Hematopoietic multipotent progenitor cell treated with erythropoietin and hydrocortisone succinate and interleukin-3 and kit ligand, for 17 days (in vitro differentiated cells): Measurements from ENCODE around the gene PHF11.
A peak's percentile ranks its signal among the peaks of the same experiment; 100 is the strongest.

Experiments used
- DNase-seq: peaks from one replicate; pipeline ENCODE4 v3.0.0-alpha.2; 2015; ENCODE audit warnings: low spot score

The PHF11 gene

GRCh38 chr13:49498206-49498605 is 2.5 kb downstream of the PHF11 start:
- no peak for DNase-seq

GRCh38 chr13:49499889-49500660 is 4.3 kb downstream of the PHF11 start:
- DNase-seq, result no peak

- no peak for DNase-seq
These were observed 7.2 kb downstream of the PHF11 start for GRCh38 chr13:49502954-49503353.

GRCh38 chr13:49503951-49504350 is 8.2 kb downstream of the PHF11 start:
- DNase-seq, result no peak

- DNase-seq, result no peak
These were observed 16.8 kb downstream of the PHF11 start for GRCh38 chr13:49512578-49512977.

- no peak for DNase-seq
These were observed 20.7 kb downstream of the PHF11 start for GRCh38 chr13:49516467-49516866.

GRCh38 chr13:49517461-49517860 is 21.7 kb downstream of the PHF11 start:
- peak; percentile 21 for DNase-seq

- DNase-seq, result no peak
These were observed 25.5 kb downstream of the PHF11 start for GRCh38 chr13:49521224-49521623.

- no peak for DNase-seq
These were observed 29.2 kb downstream of the PHF11 start for GRCh38 chr13:49524740-49525501.

GRCh38 chr13:49527123-49527522 is 31.4 kb downstream of the PHF11 start:
- DNase-seq, result no peak

GRCh38 chr13:49528161-49528560 is 32.4 kb downstream of the PHF11 start:
- no peak for DNase-seq

- no peak for DNase-seq
These were observed 34.7 kb downstream of the PHF11 start for GRCh38 chr13:49530457-49530856.

GRCh38 chr13:49532593-49532992 is 36.8 kb downstream of the PHF11 start:
- no peak for DNase-seq

GRCh38 chr13:49533011-49533410 is 37.3 kb downstream of the PHF11 start:
- no peak for DNase-seq

- DNase-seq, result no peak
These were observed 38.0 kb downstream of the PHF11 start for GRCh38 chr13:49533591-49534269.

GRCh38 chr13:49536144-49536873 is 40.6 kb downstream of the PHF11 start:
- DNase-seq, result no peak

- no peak for DNase-seq
These were observed 42.7 kb downstream of the PHF11 start for GRCh38 chr13:49538404-49538803.

GRCh38 chr13:49539313-49539712 is 43.6 kb downstream of the PHF11 start:
- DNase-seq, result no peak

GRCh38 chr13:49539746-49540145 is 44.0 kb downstream of the PHF11 start:
- no peak for DNase-seq

- DNase-seq, result no peak
These were observed 44.8 kb downstream of the PHF11 start for GRCh38 chr13:49540552-49540951.

GRCh38 chr13:49543656-49544055 is 47.9 kb downstream of the PHF11 start:
- no peak for DNase-seq

- DNase-seq, result no peak
These were observed 49.9 kb downstream of the PHF11 start for GRCh38 chr13:49545661-49546060.
